HCT116 (cell line): Measurements from ENCODE around the gene RHBDF1. TPM values are rescaled to one million over a fixed set of nuclear protein-coding genes. Genes with fewer than 3 reads are reported as not detected.

Experiments used
- ATAC-seq: fragments of 200-7000 bp; cut with Tn5 transposase; 2 replicates; pipeline ENCODE4 v1.9.1; 2020; ENCODE audit warnings: mild to moderate bottlenecking, moderate library complexity
- BruUV-seq: library from RNA; stranded (reverse); fragments of 400-500 nt; replicated peaks from 2 replicates; lab custom pipeline; 2021; lab: Mats Ljungman, UMichigan
- CTCF ChIA-PET: fragments of 300-600 bp; sonication (Branson Sonifier 250); formaldehyde crosslinking; loops from one replicate; lab custom pipeline; 2021; ENCODE audit warnings: antibody characterized with exemption; lab: Charles Lee
- POLR2A ChIA-PET: fragments of 300-600, 350-600 bp; sonication (Branson Sonifier 250); formaldehyde crosslinking; loops from one replicate; lab custom pipeline; 2021; ENCODE audit warnings: antibody characterized with exemption; lab: Charles Lee
- RAD21 ChIA-PET, 2 experiments: fragments of 300-600 bp; sonication (Branson Sonifier 250); formaldehyde crosslinking; loops; one replicate each; lab custom pipeline; 2023; ENCODE audit warnings: low total read pairs in 2 of 2; ENCODE audit not compliant: uncharacterized antibody in 2 of 2, unreplicated experiment in 2 of 2, low non-redundant PET in 1 of 2; lab: Charles Lee
- DNase-seq: peaks from one replicate; pipeline ENCODE4 v3.0.0-alpha.2; 2010; ENCODE audit warnings: low read depth, low spot score
- H2AFZ ChIP-seq: fragments of 200-600 bp; shearing (Covaris generic), sonication (generic); 2 replicates; pipeline ENCODE4 v1.6.1; 2017; ENCODE audit warnings: low read depth, mixed run types, mixed read lengths, antibody characterized with exemption, low read length; ENCODE audit not compliant: poor library complexity, severe bottlenecking
- H3K27ac ChIP-seq: 2 replicates; pipeline ENCODE4 v1.5.1; 2012; ENCODE audit warnings: low read depth, low read length
- H3K27me3 ChIP-seq: fragments of 200-600 bp; sonication (generic); 2 replicates; pipeline ENCODE4 v1.6.1; 2016; ENCODE audit warnings: mixed run types, low read length, mixed read lengths; ENCODE audit not compliant: insufficient read depth
- H3K36me3 ChIP-seq, 2 experiments: fragments of 200-500 bp in 1 of 2; fragments of 200-600 bp in 1 of 2; sonication (Bioruptor generic) in 1 of 2; sonication (generic) in 1 of 2; 2 replicates each; pipeline versions ENCODE4 v1.5.1 to v1.6.1; 2014 to 2016; ENCODE audit warnings: low read length in 2 of 2, inconsistent platforms in 1 of 2, mixed read lengths in 1 of 2, mixed run types in 1 of 2; ENCODE audit not compliant: insufficient read depth in 2 of 2, control insufficient read depth in 1 of 2
- H3K4me1 ChIP-seq, 2 experiments: fragments of 200-600 bp in 1 of 2; sonication (generic) in 1 of 2; 2 replicates each; pipeline versions ENCODE4 v1.5.1 to v1.6.1; 2012 to 2017; ENCODE audit warnings: low read length in 2 of 2, inconsistent platforms in 1 of 2, mild to moderate bottlenecking in 1 of 2, mixed read lengths in 1 of 2, mixed run types in 1 of 2, moderate library complexity in 1 of 2; ENCODE audit not compliant: insufficient read depth in 2 of 2, control insufficient read depth in 1 of 2
- H3K4me2 ChIP-seq: fragments of 200-600 bp; sonication (generic); 2 replicates; pipeline ENCODE4 v1.6.1; 2017; ENCODE audit warnings: mixed run types, low read length, mixed read lengths
- H3K4me3 ChIP-seq, 2 experiments: fragments of 200-600 bp in 1 of 2; sonication (generic) in 1 of 2; replicated peaks in 1 of 2; 2 replicates each; pipeline ENCODE4 v1.5.1; 2011 to 2016; ENCODE audit warnings: low read length in 2 of 2, control low read depth in 1 of 2, low read depth in 1 of 2, mild to moderate bottlenecking in 1 of 2, mixed read lengths in 1 of 2, mixed run types in 1 of 2
- H3K79me2 ChIP-seq: fragments of 200-600 bp; sonication (generic); 2 replicates; pipeline ENCODE4 v1.6.1; 2017; ENCODE audit warnings: mild to moderate bottlenecking, mixed run types, low read length, moderate library complexity, mixed read lengths; ENCODE audit not compliant: insufficient read depth
- H3K9ac ChIP-seq: fragments of 200-600 bp; sonication (generic); 2 replicates; pipeline ENCODE4 v1.6.1; 2016; ENCODE audit warnings: low read length, mixed read lengths
- H3K9me2 ChIP-seq: fragments of 200-600 bp; sonication (generic), shearing (Covaris generic); 2 replicates; pipeline ENCODE4 v1.6.1; 2017; ENCODE audit warnings: mixed run types, mild to moderate bottlenecking, moderate library complexity; ENCODE audit not compliant: insufficient read depth
- H3K9me3 ChIP-seq, 2 experiments: fragments of 200-500 bp in 1 of 2; fragments of 200-600 bp in 1 of 2; sonication (Bioruptor generic) in 1 of 2; sonication (generic) in 1 of 2; 2 replicates each; pipeline ENCODE4 v1.6.1; 2014 to 2017; ENCODE audit warnings: low read length in 2 of 2, mixed read lengths in 2 of 2, inconsistent platforms in 1 of 2, low read depth in 1 of 2, mild to moderate bottlenecking in 1 of 2, mixed run types in 1 of 2, moderate library complexity in 1 of 2; ENCODE audit not compliant: control insufficient read depth in 1 of 2, insufficient read depth in 1 of 2
- H4K20me1 ChIP-seq: fragments of 200-600 bp; sonication (generic), shearing (Covaris generic); 2 replicates; pipeline ENCODE4 v1.6.1; 2017; ENCODE audit warnings: mixed run types, mild to moderate bottlenecking, moderate library complexity; ENCODE audit not compliant: insufficient read depth
- CBX3 ChIP-seq: IDR thresholded peaks from 2 replicates; pipeline ENCODE4 v1.6.1; 2012; ENCODE audit warnings: low read depth
- CTCF ChIP-seq, 3 experiments: fragments of 200-600 bp in 1 of 3; sonication (generic) in 1 of 3; IDR thresholded peaks in 2 of 3; conservative IDR thresholded peaks in 1 of 3; 2 replicates each; pipeline ENCODE4 v1.5.1; 2012 to 2017; ENCODE audit warnings: low read depth in 2 of 3, low read length in 2 of 3, antibody characterized with exemption in 1 of 3, borderline replicate concordance in 1 of 3, control low read depth in 1 of 3, mild to moderate bottlenecking in 1 of 3, mixed read lengths in 1 of 3, mixed run types in 1 of 3, moderate library complexity in 1 of 3; ENCODE audit not compliant: insufficient read depth in 1 of 3
- EGR1 ChIP-seq: IDR thresholded peaks from 2 replicates; pipeline ENCODE4 v1.6.1; 2012; ENCODE audit warnings: low read depth
- YY1 ChIP-seq: IDR thresholded peaks from 2 replicates; pipeline ENCODE4 v1.6.1; 2011; ENCODE audit warnings: low read length, low read depth, moderate library complexity, mild to moderate bottlenecking; ENCODE audit not compliant: insufficient replicate concordance; ENCODE audit errors: extremely low read depth
- intact Hi-C: fragments of 100-400 bp; cut with micrococcal nuclease; formaldehyde crosslinking; loops from 2 replicates; pipeline ENCODE4 v1.10.0; 2022
- total RNA-seq: library from RNA; stranded (reverse); gene quantifications from one replicate; pipeline ENCODE4 v1.2.1, GENCODE V29; 2021; ENCODE audit not compliant: unreplicated experiment
- TF ChIP-seq, protein P1 (sequence below): IDR thresholded peaks from 2 replicates; pipeline ENCODE4 v1.6.1; 2012; ENCODE audit warnings: low read depth
- TF ChIP-seq, protein P2 (sequence below): IDR thresholded peaks from 2 replicates; pipeline ENCODE4 v1.6.1; 2012
- TF ChIP-seq, protein P3 (sequence below): IDR thresholded peaks from 2 replicates; pipeline ENCODE4 v1.6.1; 2012

The RHBDF1 gene
- total RNA-seq, 1 experiment from 2014 or later = 19.8 TPM

DNA sequence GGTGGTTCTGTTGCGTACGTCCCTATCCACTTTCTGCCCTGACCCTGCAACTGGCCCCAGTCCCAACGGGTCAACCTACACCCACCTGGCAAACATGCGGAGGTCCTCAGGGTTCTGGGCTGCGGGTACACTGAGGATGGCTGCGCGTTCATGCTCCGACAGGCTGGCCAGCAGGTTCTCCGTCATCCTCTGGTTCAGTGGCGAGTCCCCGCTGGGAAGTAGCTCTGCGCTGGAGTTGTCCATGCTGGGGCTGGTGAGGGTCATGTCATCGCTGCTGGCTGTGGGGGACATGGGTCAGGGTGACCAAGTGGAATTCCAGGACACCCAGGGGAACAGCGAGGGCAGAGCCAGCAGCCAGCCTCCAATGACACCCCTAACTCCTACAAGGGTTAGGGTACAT is 16.2 kb upstream of the RHBDF1 start:
- Histone ChIP-seq H3K27me3 (no peaks in the 10 kb centered on the region), H3K79me2 (no peaks in the 10 kb centered on the region), H3K9me2 (no peaks in the 10 kb centered on the region), H3K4me1 (no peaks in the 10 kb centered on the region), H3K4me2 (no peak overlapping the region), H3K9me3 (no peaks in the 10 kb centered on the region), H2AFZ (no peak overlapping the region), H3K9ac (no peak overlapping the region), H4K20me1 (no peaks in the 10 kb centered on the region)
- BruUV-seq = no TSS peak
- POLR2A ChIA-PET = no interaction called here
- intact Hi-C loops = no loop called here
- no peak for DNase-seq
- no peak for ATAC-seq
- TF ChIP-seq CTCF (IDR thresholded peaks at IDR 0.05 in 2 of 3, conservative IDR thresholded peaks at IDR 0.05 in 1 of 3; ENCODE audit: borderline replicate concordance in 1 of 3, insufficient read depth in 1 of 3, low read depth in 2 of 3, low read length in 2 of 3) = no peak
- TF ChIP-seq, protein P1, sequence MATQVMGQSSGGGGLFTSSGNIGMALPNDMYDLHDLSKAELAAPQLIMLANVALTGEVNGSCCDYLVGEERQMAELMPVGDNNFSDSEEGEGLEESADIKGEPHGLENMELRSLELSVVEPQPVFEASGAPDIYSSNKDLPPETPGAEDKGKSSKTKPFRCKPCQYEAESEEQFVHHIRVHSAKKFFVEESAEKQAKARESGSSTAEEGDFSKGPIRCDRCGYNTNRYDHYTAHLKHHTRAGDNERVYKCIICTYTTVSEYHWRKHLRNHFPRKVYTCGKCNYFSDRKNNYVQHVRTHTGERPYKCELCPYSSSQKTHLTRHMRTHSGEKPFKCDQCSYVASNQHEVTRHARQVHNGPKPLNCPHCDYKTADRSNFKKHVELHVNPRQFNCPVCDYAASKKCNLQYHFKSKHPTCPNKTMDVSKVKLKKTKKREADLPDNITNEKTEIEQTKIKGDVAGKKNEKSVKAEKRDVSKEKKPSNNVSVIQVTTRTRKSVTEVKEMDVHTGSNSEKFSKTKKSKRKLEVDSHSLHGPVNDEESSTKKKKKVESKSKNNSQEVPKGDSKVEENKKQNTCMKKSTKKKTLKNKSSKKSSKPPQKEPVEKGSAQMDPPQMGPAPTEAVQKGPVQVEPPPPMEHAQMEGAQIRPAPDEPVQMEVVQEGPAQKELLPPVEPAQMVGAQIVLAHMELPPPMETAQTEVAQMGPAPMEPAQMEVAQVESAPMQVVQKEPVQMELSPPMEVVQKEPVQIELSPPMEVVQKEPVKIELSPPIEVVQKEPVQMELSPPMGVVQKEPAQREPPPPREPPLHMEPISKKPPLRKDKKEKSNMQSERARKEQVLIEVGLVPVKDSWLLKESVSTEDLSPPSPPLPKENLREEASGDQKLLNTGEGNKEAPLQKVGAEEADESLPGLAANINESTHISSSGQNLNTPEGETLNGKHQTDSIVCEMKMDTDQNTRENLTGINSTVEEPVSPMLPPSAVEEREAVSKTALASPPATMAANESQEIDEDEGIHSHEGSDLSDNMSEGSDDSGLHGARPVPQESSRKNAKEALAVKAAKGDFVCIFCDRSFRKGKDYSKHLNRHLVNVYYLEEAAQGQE = no peak
- TF ChIP-seq, protein P2, sequence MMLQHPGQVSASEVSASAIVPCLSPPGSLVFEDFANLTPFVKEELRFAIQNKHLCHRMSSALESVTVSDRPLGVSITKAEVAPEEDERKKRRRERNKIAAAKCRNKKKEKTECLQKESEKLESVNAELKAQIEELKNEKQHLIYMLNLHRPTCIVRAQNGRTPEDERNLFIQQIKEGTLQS = no peak
- TF ChIP-seq, protein P3, sequence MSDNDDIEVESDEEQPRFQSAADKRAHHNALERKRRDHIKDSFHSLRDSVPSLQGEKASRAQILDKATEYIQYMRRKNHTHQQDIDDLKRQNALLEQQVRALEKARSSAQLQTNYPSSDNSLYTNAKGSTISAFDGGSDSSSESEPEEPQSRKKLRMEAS = no peak
- TF ChIP-seq YY1 = no peak
- no peak for TF ChIP-seq CBX3
- no peak for TF ChIP-seq EGR1
- TF ChIP-seq, all 23 proteins: peak for 0
- H3K27ac ChIP-seq = no peak overlapping the region
- ChIA-PET RAD21 (no interaction called here), CTCF (no interaction called here)
- H3K36me3 ChIP-seq = no peaks in the 10 kb centered on the region
- H3K4me3 ChIP-seq = no peak overlapping the region
